IPS-20b (cell line): ENCODE data around the gene CDYL.

Experiments
- H3K27ac ChIP-seq: one replicate; pipeline ENCODE4 v1.5.1; 2013; ENCODE audit warnings: low read length
- H3K27me3 ChIP-seq: 2 replicates; pipeline ENCODE4 v1.6.1; 2013; ENCODE audit warnings: mild to moderate bottlenecking, low read length, inconsistent platforms; ENCODE audit not compliant: insufficient read depth
- H3K36me3 ChIP-seq: 2 replicates; pipeline ENCODE4 v1.6.1; 2013; ENCODE audit warnings: low read depth, mild to moderate bottlenecking, inconsistent platforms, low read length, moderate library complexity; ENCODE audit not compliant: insufficient read depth
- H3K4me1 ChIP-seq: 2 replicates; pipeline ENCODE4 v1.6.1; 2013; ENCODE audit warnings: mild to moderate bottlenecking, control low read depth, inconsistent platforms, low read length, moderate library complexity; ENCODE audit not compliant: insufficient read depth
- H3K4me3 ChIP-seq: 2 replicates; pipeline ENCODE4 v1.5.1; 2013; ENCODE audit warnings: mild to moderate bottlenecking, low read length, inconsistent platforms
- H3K9ac ChIP-seq: 2 replicates; pipeline ENCODE4 v1.6.1; 2013; ENCODE audit warnings: low read depth, mild to moderate bottlenecking, inconsistent platforms, low read length, moderate library complexity
- H3K9me3 ChIP-seq: 2 replicates; pipeline ENCODE4 v1.6.1; 2013; ENCODE audit warnings: mild to moderate bottlenecking, low read depth, low read length, inconsistent platforms; ENCODE audit not compliant: insufficient read depth

Gene CDYL

DNA sequence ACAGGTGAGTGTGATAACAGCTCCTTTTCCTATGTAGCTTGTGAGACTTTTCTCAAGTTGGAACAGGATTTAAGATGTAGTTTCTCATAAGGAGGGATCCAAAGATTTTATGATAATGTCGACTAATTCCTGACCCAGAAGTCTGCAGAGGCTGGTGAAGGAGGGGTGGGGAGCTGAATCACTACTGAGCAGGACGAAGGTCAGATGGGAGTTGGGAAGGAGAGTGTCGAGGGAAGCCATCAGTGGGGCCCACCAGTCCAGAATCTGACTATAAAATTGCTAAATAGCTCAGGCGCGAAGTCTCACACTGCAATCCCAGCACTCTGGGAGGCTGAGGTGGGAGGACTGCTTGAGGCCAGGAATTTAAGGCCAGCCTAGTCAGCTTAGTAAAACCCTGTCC is 32.3 kb upstream of the CDYL start:
- no peaks in the 10 kb centered on the region for H3K4me1 ChIP-seq
- no peak overlapping the region for H3K9ac ChIP-seq
- no peaks in the 10 kb centered on the region for H3K9me3 ChIP-seq
- no peaks in the 10 kb centered on the region for H3K36me3 ChIP-seq
- no peak overlapping the region for H3K4me3 ChIP-seq
- no peak overlapping the region for H3K27ac ChIP-seq
- H3K27me3 ChIP-seq, result no peaks in the 10 kb centered on the region

DNA sequence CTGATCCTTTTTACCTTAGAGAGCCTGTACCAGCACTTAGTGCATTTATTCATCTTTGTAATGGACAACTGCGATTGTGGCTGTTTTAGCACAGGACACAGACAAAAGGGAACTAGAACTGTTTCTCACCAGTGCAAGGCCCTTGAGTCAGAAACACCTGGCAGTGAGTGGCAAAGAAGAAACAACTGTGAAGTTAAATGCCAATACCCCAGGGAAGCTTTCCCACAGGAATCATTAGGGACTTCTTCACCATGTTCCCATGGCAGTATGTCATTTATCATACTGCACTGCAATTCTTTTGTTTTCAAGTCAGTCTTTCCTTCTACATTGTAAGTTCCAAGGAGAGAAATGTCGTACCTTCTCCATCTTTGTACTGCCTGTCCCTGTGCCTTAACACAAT is 28.6 kb upstream of the CDYL start:
- Histone ChIP-seq H3K27me3 (peaks cover 15% of the 10 kb centered on the region; the same call in 1 of the 2 replicates), H3K4me3 (no peak overlapping the region), H3K36me3 (no peaks in the 10 kb centered on the region), H3K9me3 (no peaks in the 10 kb centered on the region), H3K9ac (no peak overlapping the region), H3K27ac (no peak overlapping the region), H3K4me1 (peaks cover 3% of the 10 kb centered on the region; the same call in 1 of the 2 replicates)

DNA sequence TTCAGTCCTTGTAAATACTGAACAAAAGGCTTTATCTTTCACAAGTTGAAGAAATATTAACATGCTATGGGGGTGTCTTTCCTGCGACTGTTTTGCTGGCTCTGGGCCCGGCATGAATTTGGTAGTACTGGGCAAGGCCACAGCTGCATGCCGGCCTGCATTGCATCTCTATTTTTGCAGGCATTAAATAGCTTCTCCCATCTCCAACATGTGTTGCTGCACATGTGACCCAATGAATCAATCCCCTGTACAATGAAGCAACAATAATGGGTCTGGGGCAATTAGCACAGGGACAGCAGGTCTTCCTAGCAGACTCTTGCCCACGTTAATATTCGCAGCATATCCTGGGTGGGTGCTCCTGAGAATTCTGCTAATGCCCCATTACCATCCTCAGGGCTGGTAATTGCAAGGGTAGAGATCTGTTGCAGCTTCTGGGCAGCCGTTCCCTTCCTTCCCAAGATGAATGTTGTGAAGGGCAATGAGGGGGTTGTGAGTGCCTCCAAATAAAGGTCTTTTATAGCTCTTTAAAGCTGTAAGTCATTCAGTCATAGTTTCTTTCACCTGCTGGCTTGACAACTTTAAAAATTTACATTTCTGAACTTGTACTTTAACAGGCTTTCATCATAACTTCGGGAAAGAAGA is 24.3 kb upstream of the CDYL start:
- Histone ChIP-seq H3K36me3 (no peaks in the 10 kb centered on the region), H3K9me3 (no peaks in the 10 kb centered on the region), H3K27ac (no peak overlapping the region), H3K4me3 (no peak overlapping the region), H3K9ac (no peak overlapping the region), H3K27me3 (peaks cover 46% of the 10 kb centered on the region), H3K4me1 (peaks cover 3% of the 10 kb centered on the region; the same call in 1 of the 2 replicates)

DNA sequence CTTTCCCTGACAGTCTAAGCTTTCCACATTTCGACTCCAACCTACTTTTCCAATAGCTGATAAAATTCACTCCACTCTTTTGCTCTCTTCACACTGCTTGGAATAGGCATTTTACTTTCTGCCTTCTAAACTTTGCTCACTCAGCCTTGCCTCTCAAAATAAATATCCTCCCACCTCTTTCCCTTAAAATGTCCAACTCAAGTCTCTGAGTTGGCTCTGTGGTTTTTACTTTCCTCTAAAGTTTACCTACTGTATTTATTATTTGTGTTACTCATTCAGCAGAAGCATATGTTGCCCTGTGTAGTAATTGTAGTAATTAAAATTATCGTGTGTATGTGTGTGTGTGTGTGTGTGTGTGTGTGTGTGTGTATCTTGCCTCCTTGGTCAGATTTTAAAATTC is 20.0 kb upstream of the CDYL start:
- Histone ChIP-seq H3K4me1 (peaks cover 3% of the 10 kb centered on the region; the same call in 1 of the 2 replicates), H3K4me3 (no peak overlapping the region), H3K9ac (no peak overlapping the region), H3K27me3 (peaks cover 43% of the 10 kb centered on the region), H3K9me3 (no peaks in the 10 kb centered on the region), H3K27ac (no peak overlapping the region), H3K36me3 (no peaks in the 10 kb centered on the region)

DNA sequence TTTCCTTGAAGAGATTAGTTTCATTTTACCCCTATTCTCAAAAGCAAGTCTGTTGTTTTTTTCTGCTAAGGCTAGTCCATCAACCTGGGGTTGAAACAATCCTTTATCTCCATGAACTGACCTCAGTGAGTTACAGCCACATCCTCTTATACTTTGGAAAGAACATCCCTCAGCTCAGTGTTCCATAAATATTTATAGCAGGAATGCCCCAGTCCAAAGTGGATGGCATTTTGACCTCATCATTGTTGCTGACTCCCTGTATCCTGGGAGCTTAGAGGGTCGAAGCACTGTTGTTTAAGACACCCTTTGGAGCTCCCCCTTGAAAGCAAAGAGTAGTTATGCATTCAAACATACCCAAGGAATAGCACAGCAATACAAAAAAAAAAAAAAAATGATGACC is 16.2 kb upstream of the CDYL start:
- H3K36me3 ChIP-seq, result no peaks in the 10 kb centered on the region
- no peak overlapping the region for H3K27ac ChIP-seq
- no peak overlapping the region for H3K4me3 ChIP-seq
- no peaks in the 10 kb centered on the region for H3K4me1 ChIP-seq
- peaks cover 15% of the 10 kb centered on the region for H3K9me3 ChIP-seq
- peaks cover 9% of the 10 kb centered on the region for H3K27me3 ChIP-seq
- H3K9ac ChIP-seq, result no peak overlapping the region

DNA sequence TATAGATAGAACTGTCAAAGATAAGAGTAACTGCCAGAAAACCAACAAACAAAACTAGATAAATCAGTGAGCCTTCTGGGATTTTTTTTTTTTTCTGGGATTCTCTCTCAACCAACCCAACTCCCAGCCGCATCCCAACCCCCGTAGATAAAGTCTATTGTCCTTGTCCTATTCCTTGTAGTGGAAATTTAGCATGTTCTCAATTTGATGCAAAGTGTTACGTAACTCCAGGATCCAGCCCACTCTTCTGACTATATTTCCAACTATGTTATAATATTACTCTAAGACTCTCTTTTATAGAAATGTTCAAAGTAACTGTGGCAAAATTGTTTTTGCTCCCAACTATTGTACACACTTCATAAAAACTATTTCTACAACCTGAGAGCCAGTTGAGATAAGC is 15.4 kb upstream of the CDYL start:
- Histone ChIP-seq H3K9ac (no peak overlapping the region), H3K9me3 (peaks cover 15% of the 10 kb centered on the region), H3K4me1 (no peaks in the 10 kb centered on the region), H3K36me3 (no peaks in the 10 kb centered on the region), H3K4me3 (no peak overlapping the region), H3K27ac (no peak overlapping the region), H3K27me3 (peaks cover 9% of the 10 kb centered on the region)

DNA sequence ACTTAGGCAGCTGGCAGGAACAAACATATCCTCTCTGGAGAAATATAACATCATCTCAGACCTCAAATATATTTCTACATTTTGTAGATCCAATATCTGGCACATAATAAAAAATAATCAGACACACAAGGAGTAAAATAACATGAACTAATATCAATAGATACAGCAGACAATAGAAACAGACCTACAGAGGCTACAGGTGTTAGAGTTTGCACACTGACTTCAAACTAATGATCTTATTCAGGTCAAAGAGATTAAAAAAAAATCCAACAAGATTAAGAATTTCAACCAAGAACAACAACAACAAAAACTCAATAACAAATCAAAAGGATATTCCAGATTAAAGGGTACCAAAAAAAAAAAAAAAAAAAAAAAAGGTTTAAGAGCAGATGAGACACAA is 13.9 kb upstream of the CDYL start:
- no peak overlapping the region for H3K9ac ChIP-seq
- no peak overlapping the region for H3K27ac ChIP-seq
- H3K4me1 ChIP-seq, result no peaks in the 10 kb centered on the region
- no peaks in the 10 kb centered on the region for H3K27me3 ChIP-seq
- no peak overlapping the region for H3K4me3 ChIP-seq
- H3K9me3 ChIP-seq, result peaks cover 15% of the 10 kb centered on the region
- no peaks in the 10 kb centered on the region for H3K36me3 ChIP-seq

DNA sequence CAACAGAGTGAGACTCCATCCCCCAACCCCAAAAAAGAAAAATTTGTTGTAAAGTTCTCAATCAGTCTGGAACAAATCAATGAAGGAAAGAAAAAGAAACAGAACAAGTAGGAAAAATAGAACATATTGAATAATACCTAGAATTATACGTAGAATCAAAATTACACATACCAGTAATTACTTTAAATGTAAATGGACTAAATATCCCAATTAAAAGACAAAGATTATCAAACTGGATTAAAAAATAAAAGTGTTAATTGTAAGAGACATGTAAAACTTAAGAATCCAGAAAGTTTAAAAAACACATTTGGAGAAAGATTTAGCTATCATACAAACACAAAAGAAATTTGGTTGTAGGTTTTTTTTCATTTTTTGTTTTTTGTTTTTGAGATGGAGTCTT is 12.3 kb upstream of the CDYL start:
- Histone ChIP-seq H3K9me3 (peaks cover 15% of the 10 kb centered on the region), H3K27ac (no peak overlapping the region), H3K4me1 (no peaks in the 10 kb centered on the region), H3K9ac (no peak overlapping the region), H3K27me3 (no peaks in the 10 kb centered on the region), H3K4me3 (no peak overlapping the region), H3K36me3 (no peaks in the 10 kb centered on the region)

DNA sequence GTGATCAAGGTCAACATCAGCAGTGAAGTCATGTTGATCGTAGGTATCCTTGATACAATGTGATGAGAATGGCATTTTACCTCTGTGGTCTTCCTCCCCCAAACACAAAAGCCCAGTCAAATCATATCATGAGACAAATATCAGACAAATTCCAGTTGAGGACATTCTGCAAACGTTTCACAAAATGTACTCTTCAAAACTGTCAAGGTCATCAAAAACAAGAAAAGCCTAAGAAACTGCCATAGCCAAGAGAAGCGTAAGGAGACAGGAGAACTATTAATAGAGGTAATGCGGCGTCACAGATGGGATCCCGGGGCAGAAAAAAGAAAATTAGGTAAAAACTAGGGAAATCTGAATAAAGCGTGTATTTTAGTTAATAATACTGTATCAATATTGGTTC is 7.4 kb upstream of the CDYL start:
- H3K27me3 ChIP-seq, result no peaks in the 10 kb centered on the region; the same call in 1 of the 2 replicates
- no peak overlapping the region for H3K9ac ChIP-seq
- H3K36me3 ChIP-seq, result no peaks in the 10 kb centered on the region
- H3K4me3 ChIP-seq, result no peak overlapping the region
- peaks cover 13% of the 10 kb centered on the region; the same call in 1 of the 2 replicates for H3K4me1 ChIP-seq
- no peaks in the 10 kb centered on the region for H3K9me3 ChIP-seq
- H3K27ac ChIP-seq, result no peak overlapping the region

DNA sequence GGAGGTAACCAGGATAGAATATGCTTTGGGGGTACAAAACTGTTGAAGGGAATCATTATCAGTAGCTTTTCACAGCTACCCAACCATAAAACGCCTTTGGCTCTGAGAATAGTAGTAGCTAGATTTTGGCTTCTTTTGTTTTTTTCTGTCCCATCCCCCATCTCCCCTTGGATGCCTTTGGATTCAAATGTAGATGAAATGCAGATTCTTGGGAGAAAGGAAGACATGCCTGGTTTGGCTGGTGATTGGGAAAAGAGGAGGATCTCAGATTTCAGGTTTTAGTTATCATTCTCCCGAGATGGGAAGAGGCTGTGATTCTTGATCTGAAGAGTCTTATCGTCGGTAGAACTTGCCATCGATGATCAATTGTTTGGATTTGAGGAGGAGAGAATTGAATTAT is 3.5 kb upstream of the CDYL start:
- Histone ChIP-seq H3K9ac (peak overlapping the region; percentile 97), H3K9me3 (no peaks in the 10 kb centered on the region; the same call in 1 of the 2 replicates), H3K4me1 (peaks cover 16% of the 10 kb centered on the region; the same call in 1 of the 2 replicates), H3K4me3 (peak overlapping the region; percentile 94), H3K27ac (peak overlapping the region; percentile 97), H3K36me3 (no peaks in the 10 kb centered on the region), H3K27me3 (peaks cover 19% of the 10 kb centered on the region)

DNA sequence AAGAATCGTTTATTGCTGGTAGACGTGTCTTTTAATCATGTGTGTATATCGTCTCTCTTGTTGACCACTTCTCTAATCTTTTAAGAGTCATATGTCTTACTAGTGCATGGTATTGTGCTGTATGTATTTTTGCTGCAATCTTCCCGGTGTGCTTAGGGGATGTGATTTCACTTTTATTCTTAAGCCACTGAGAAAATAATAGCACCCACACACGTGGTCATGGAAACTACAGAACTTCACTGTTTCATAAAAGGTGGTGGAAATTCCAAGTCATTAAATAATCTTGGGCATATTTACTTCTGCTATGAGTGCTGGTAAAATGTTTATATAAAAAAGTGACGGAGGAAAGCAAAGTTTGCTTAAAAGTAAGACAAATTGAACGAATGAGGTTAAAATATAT is 3.0 kb upstream of the CDYL start:
- H3K27me3 ChIP-seq, result peaks cover 23% of the 10 kb centered on the region
- peaks cover 19% of the 10 kb centered on the region; the same call in 1 of the 2 replicates for H3K4me1 ChIP-seq
- H3K9me3 ChIP-seq, result peaks cover 3% of the 10 kb centered on the region; the same call in 1 of the 2 replicates
- H3K9ac ChIP-seq, result peak overlapping the region; percentile 97
- peak overlapping the region; percentile 97 for H3K27ac ChIP-seq
- H3K36me3 ChIP-seq, result no peaks in the 10 kb centered on the region
- H3K4me3 ChIP-seq, result peak overlapping the region; percentile 94

DNA sequence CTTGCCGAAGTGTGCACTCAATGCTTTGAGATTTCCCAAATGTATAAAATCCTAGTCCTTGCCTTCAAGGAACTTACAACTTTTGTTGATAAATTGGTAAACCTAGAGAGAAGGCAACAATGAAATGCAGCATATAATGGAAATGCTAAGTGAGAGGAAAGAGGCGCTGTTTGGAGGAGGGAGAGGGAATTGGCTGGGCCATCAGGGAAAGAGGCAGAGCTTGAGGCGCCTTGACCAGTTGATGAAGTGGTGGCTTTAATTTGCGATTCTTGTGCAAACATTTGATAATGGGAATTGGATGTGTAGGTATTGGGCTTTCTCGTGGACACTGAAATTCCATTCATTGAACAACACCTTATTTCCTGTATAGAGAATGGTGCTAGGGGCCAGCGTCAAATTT is 1.9 kb upstream of the CDYL start:
- Histone ChIP-seq H3K36me3 (no peaks in the 10 kb centered on the region), H3K27me3 (peaks cover 34% of the 10 kb centered on the region), H3K4me3 (peak overlapping the region; percentile 94), H3K9ac (peak overlapping the region; percentile 97; the same call in 1 of the 2 replicates), H3K9me3 (peaks cover 3% of the 10 kb centered on the region; the same call in 1 of the 2 replicates), H3K4me1 (peaks cover 19% of the 10 kb centered on the region; the same call in 1 of the 2 replicates), H3K27ac (no peak overlapping the region)
